Endothelial cell of umbilical vein (primary cell): ENCODE measurements around the gene KCNH1. TPM values are rescaled to one million over a fixed set of nuclear protein-coding genes. Genes with fewer than 3 reads are reported as not detected.

Source experiments
- BruUV-seq: library from RNA; stranded (reverse); fragments of 400-500 nt; replicated peaks from 2 replicates; lab custom pipeline; 2021; lab: Mats Ljungman, UMichigan
- CTCF ChIA-PET: fragments of 300-600, 350-600 bp; sonication (Branson Sonifier 250); formaldehyde crosslinking; loops from one replicate; lab custom pipeline; 2021; ENCODE audit warnings: antibody characterized with exemption, inconsistent platforms; lab: Charles Lee
- POLR2A ChIA-PET: fragments of 300-600, 350-600 bp; sonication (Branson Sonifier 250); formaldehyde crosslinking; loops from one replicate; lab custom pipeline; 2021; ENCODE audit warnings: antibody characterized with exemption, inconsistent platforms; lab: Charles Lee
- DNase-seq: peaks from one replicate; pipeline ENCODE4 v3.0.0-alpha.2; 2011; ENCODE audit warnings: low read depth, low spot score
- FAIRE-seq: peaks from 2 replicates; lab custom pipeline; 2011; peaks lifted over from hg19 to GRCh38; lab: Jason Lieb, UNC
- H2AFZ ChIP-seq: 2 replicates; pipeline ENCODE4 v1.6.0; 2012; ENCODE audit warnings: low read depth, low read length, control low read depth, inconsistent platforms
- H3K27ac ChIP-seq: 2 replicates; pipeline ENCODE4 v1.5.1; 2011; ENCODE audit warnings: low read depth, mild to moderate bottlenecking, control low read depth, low read length, moderate library complexity; ENCODE audit not compliant: insufficient read depth
- H3K27me3 ChIP-seq, 2 experiments: 2 replicates each; pipeline versions ENCODE4 v1.6.0 to v1.6.1; 2011; ENCODE audit warnings: low read length in 2 of 2, mixed read lengths in 1 of 2; ENCODE audit not compliant: control insufficient read depth in 2 of 2, insufficient read depth in 2 of 2
- H3K36me3 ChIP-seq, 2 experiments: 2 replicates in 1 of 2; 3 replicates in 1 of 2; pipeline ENCODE4 v1.5.1; 2011; ENCODE audit warnings: low read length in 2 of 2, mild to moderate bottlenecking in 1 of 2, moderate library complexity in 1 of 2; ENCODE audit not compliant: control insufficient read depth in 2 of 2, insufficient read depth in 2 of 2; ENCODE audit errors: extremely low read depth in 1 of 2
- H3K4me1 ChIP-seq: 3 replicates; pipeline ENCODE4 v1.5.1; 2011; ENCODE audit warnings: mild to moderate bottlenecking, low read length; ENCODE audit not compliant: control insufficient read depth, insufficient read depth; ENCODE audit errors: extremely low read depth
- H3K4me2 ChIP-seq: 2 replicates; pipeline ENCODE4 v1.6.1; 2011; ENCODE audit warnings: low read length, control low read depth, mixed read lengths; ENCODE audit not compliant: insufficient read depth
- H3K4me3 ChIP-seq, 3 experiments: fragments of 200-600 bp in 1 of 3; sonication (generic), shearing (Covaris generic) in 1 of 3; replicated peaks in 1 of 3; 2 replicates each; pipeline ENCODE4 v1.5.1; 2011 to 2016; ENCODE audit warnings: control low read depth in 3 of 3, low read length in 3 of 3, mild to moderate bottlenecking in 2 of 3, inconsistent platforms in 1 of 3, low read depth in 1 of 3, moderate library complexity in 1 of 3; ENCODE audit not compliant: insufficient read depth in 1 of 3
- H3K79me2 ChIP-seq: 2 replicates; pipeline ENCODE4 v1.6.0; 2012; ENCODE audit warnings: low read length, inconsistent platforms; ENCODE audit not compliant: control insufficient read depth, insufficient read depth
- H3K9ac ChIP-seq: replicated peaks from 2 replicates; pipeline ENCODE3; 2011; ENCODE audit warnings: low read length, control low read depth; ENCODE audit not compliant: insufficient read depth; ENCODE audit errors: extremely low read depth
- H3K9me1 ChIP-seq: replicated peaks from 3 replicates; pipeline ENCODE4 v1.6.0; 2011; ENCODE audit warnings: mild to moderate bottlenecking, low read length; ENCODE audit not compliant: control insufficient read depth, insufficient read depth; ENCODE audit errors: extremely low read depth
- H3K9me3 ChIP-seq: replicated peaks from 2 replicates; pipeline ENCODE4 v1.5.1; 2012; ENCODE audit warnings: low read length, inconsistent platforms; ENCODE audit not compliant: control insufficient read depth, insufficient read depth
- H4K20me1 ChIP-seq: replicated peaks from 2 replicates; pipeline ENCODE3; 2011; ENCODE audit warnings: mild to moderate bottlenecking, low read length; ENCODE audit not compliant: control insufficient read depth, insufficient read depth; ENCODE audit errors: extremely low read depth
- CTCF ChIP-seq, 2 donors: IDR thresholded peaks; 1 replicate in 1 of 2; 2 replicates in 1 of 2; pipeline ENCODE4 v1.5.1; 2011; ENCODE audit warnings: low read length in 2 of 2, mild to moderate bottlenecking in 2 of 2, moderate library complexity in 2 of 2, control low read depth in 1 of 2, inconsistent platforms in 1 of 2, low read depth in 1 of 2; ENCODE audit not compliant: insufficient read depth in 1 of 2; ENCODE audit errors: extremely low read depth in 1 of 2
- EZH2 ChIP-seq: IDR thresholded peaks from 2 replicates; pipeline ENCODE4 v1.6.1; 2012; ENCODE audit warnings: borderline replicate concordance, low read depth, mild to moderate bottlenecking, moderate library complexity, low read length, inconsistent platforms; ENCODE audit not compliant: severe bottlenecking
- FOS ChIP-seq: IDR thresholded peaks from 2 replicates; pipeline ENCODE4 v1.6.1; 2011; ENCODE audit warnings: mild to moderate bottlenecking, low read length, moderate library complexity, borderline replicate concordance; ENCODE audit not compliant: insufficient read depth
- GATA2 ChIP-seq: IDR thresholded peaks from 2 replicates; pipeline ENCODE4 v1.7.0; 2011; ENCODE audit warnings: low read depth, mild to moderate bottlenecking, moderate library complexity, mixed read lengths, low read length; ENCODE audit not compliant: insufficient read length, insufficient read depth
- JUN ChIP-seq: IDR thresholded peaks from 2 replicates; pipeline ENCODE4 v1.6.1; 2011; ENCODE audit warnings: borderline replicate concordance, low read depth; ENCODE audit not compliant: insufficient read length, insufficient read depth
- MAX ChIP-seq: IDR thresholded peaks from 2 replicates; pipeline ENCODE4 v1.6.1; 2011; ENCODE audit not compliant: insufficient read depth, insufficient read length
- MYC ChIP-seq: IDR thresholded peaks from one replicate; pipeline ENCODE4 v1.6.1; 2011; ENCODE audit warnings: mild to moderate bottlenecking, low read depth, low read length
- POLR2A ChIP-seq: IDR thresholded peaks from 2 replicates; pipeline ENCODE4 v1.6.1; 2012; ENCODE audit warnings: low read depth, mild to moderate bottlenecking, control low read depth, low read length
- POLR2AphosphoS5 ChIP-seq: IDR thresholded peaks from 2 replicates; pipeline ENCODE4 v1.6.1; 2012; ENCODE audit warnings: low read depth, mild to moderate bottlenecking, control low read depth, low read length, moderate library complexity; ENCODE audit not compliant: insufficient read depth
- dilution Hi-C: fragments of 300-500 bp; cut with MboI; formaldehyde crosslinking; loops from one replicate; pipeline ENCODE4 v1.15.0; 2019; ENCODE audit warnings: low sequenced_read_pairs; ENCODE audit not compliant: extremely low pct_ligation_motif_present
- intact Hi-C: fragments of 100-400 bp; cut with micrococcal nuclease; formaldehyde crosslinking; loops from one replicate; pipeline ENCODE4 v1.10.0; 2022
- polyA plus RNA-seq, 4 experiments: library from polyadenylated mRNA; depleted of rRNA in 3 of 4; stranded (reverse) in 3 of 4; unstranded in 1 of 4; fragments of >200 nt; gene quantifications; 2 replicates each; pipeline versions ENCODE4 v1.2.1 to v1.2.3, GENCODE V29; 2011 to 2012; ENCODE audit warnings: missing spikeins in 1 of 4
- total RNA-seq: library from RNA; stranded (reverse); gene quantifications from 2 replicates; pipeline ENCODE4 v1.2.3, GENCODE V29; 2021

KCNH1 gene
- total and polyA plus RNA-seq, 2 donors (not counting 3 experiments of a cell fraction or from before 2014, with no cell fraction given): not detected

GRCh38 chr1:210907251-210907805 lies 226.6 kb downstream of the KCNH1 start:
- Histone ChIP-seq H3K36me3 (no peaks in the 10 kb centered on the region), H3K4me2 (no peak overlapping the region), H3K79me2 (no peaks in the 10 kb centered on the region), H4K20me1 (no peaks in the 10 kb centered on the region), H3K4me3 (no peak overlapping the region), H3K9ac (no peak overlapping the region), H3K4me1 (no peaks in the 10 kb centered on the region), H3K27me3 (no peaks in the 10 kb centered on the region), H3K27ac (no peak overlapping the region), H3K9me3 (peaks cover 5% of the 10 kb centered on the region), H3K9me1 (no peaks in the 10 kb centered on the region), H2AFZ (no peak overlapping the region)
- intact Hi-C loops (no loop called here), dilution Hi-C loops (no loop called here)
- ChIA-PET CTCF (no interaction called here), POLR2A (no interaction called here)
- FAIRE-seq (no peak), DNase-seq (no peak)
- TF ChIP-seq CTCF (IDR thresholded peaks at IDR 0.05; ENCODE audit: extremely low read depth in 1 of 2, insufficient read depth in 1 of 2, low read depth in 1 of 2, low read length in 2 of 2) (no peak), MYC (no peak), JUN (no peak), MAX (no peak), POLR2A (no peak), FOS (no peak), POLR2AphosphoS5 (no peak), EZH2 (no peak), GATA2 (no peak)
- BruUV-seq: no TSS peak
